ENCODE measurements around the gene WDR82. TPM values are rescaled to one million over a fixed set of nuclear protein-coding genes. Genes with fewer than 3 reads are reported as not detected.

The WDR82 gene
- total RNA-seq, 1 donor from 2014 or later: 57.4 TPM

DNA sequence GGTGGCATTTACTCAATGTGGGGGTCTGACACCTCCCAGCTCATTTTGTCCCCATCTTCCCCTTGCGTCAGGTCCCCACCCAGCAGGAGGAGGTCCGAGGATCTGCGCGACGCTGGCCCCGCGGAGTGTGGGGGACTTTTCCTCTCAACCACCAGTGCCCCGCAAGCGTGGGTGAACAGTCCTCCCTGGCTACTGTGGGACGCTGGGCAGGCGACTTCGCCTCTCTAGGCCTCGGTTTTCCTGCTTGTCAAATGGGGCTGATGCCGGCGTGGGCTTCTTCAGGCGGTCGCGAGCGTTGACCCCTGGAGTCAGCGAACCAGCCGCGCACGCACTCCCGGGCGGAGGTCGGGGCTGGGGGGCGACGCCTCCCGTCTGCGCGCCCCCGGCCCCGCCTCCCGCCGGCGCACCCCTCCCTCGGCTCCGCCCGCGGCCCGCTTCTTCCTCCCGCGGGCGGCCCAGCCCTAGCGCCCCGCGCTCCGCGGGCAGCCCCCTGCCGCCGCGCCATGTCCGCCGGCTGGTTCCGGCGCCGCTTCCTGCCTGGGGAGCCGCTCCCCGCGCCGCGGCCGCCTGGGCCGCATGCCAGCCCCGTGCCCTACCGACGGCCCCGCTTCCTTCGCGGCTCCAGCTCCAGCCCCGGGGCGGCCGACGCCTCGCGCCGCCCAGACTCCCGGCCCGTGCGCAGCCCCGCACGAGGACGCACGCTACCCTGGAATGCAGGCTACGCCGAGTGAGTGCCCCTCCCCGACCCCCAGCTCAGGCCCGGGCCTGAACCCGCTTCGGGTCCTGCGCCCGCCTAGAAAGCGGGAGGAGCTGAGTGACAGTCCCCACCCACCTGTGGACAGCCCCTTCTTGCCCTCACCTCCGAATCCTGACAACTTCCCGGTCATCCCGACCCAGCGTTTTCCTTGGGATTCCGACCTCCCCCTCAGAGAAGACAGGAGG, 32.9 kb downstream of the WDR82 start, which contains the start of gene PPM1M:
PPM1M (plus strand) TSS at position 438 of the 942 bp plus-strand sequence; CDS start at position 504, 66 bp downstream.
- peak within 1 kb of the TSS; percentile 75 for H3K27ac Mint-ChIP-seq (ENCODE audit: unreplicated experiment)
- H3K4me1 Mint-ChIP-seq (ENCODE audit: low read depth, unreplicated experiment): peaks cover 13% of the 10 kb centered on the region
- peak within 1 kb of the TSS; percentile 14 for H3K27ac ChIP-seq (ENCODE audit: low read depth, low read length)
- no peak for TF ChIP-seq EZH2 (IDR thresholded peaks at IDR 0.05; ENCODE audit: insufficient read depth, low read length)
- TF ChIP-seq, protein P1, sequence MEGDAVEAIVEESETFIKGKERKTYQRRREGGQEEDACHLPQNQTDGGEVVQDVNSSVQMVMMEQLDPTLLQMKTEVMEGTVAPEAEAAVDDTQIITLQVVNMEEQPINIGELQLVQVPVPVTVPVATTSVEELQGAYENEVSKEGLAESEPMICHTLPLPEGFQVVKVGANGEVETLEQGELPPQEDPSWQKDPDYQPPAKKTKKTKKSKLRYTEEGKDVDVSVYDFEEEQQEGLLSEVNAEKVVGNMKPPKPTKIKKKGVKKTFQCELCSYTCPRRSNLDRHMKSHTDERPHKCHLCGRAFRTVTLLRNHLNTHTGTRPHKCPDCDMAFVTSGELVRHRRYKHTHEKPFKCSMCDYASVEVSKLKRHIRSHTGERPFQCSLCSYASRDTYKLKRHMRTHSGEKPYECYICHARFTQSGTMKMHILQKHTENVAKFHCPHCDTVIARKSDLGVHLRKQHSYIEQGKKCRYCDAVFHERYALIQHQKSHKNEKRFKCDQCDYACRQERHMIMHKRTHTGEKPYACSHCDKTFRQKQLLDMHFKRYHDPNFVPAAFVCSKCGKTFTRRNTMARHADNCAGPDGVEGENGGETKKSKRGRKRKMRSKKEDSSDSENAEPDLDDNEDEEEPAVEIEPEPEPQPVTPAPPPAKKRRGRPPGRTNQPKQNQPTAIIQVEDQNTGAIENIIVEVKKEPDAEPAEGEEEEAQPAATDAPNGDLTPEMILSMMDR (IDR thresholded peaks at IDR 0.05; ENCODE audit: insufficient read depth, low read depth, low read length): no peak
- peak within 1 kb of the TSS; percentile 92 for H3K4me2 ChIP-seq (ENCODE audit: low read length)
- peaks cover 20% of the 10 kb centered on the region for H3K36me3 Mint-ChIP-seq (ENCODE audit: low read depth, unreplicated experiment)
- peak within 1 kb of the TSS; percentile 77 for H3K4me3 Mint-ChIP-seq (ENCODE audit: unreplicated experiment)
- H3K79me2 ChIP-seq (ENCODE audit: insufficient read depth, low read length): peaks cover 5% of the 10 kb centered on the region
- peak within 1 kb of the TSS; percentile 72 for H2AFZ ChIP-seq (ENCODE audit: low read depth, low read length)
- H3K9me3 Mint-ChIP-seq (ENCODE audit: unreplicated experiment): peaks cover 7% of the 10 kb centered on the region
- H3K4me1 ChIP-seq (ENCODE audit: insufficient read depth, low read length): peaks cover 24% of the 10 kb centered on the region
- H3K4me3 ChIP-seq (ENCODE audit: insufficient read depth, low read depth, low read length): peak within 1 kb of the TSS; percentile 61
- H3K36me3 ChIP-seq (ENCODE audit: insufficient read depth, low read length): peaks cover 13% of the 10 kb centered on the region
- no peaks in the 10 kb centered on the region for H3K9me3 ChIP-seq (ENCODE audit: insufficient read depth, low read depth, low read length)
- peak within 1 kb of the TSS; percentile 74 for H3K9ac ChIP-seq (ENCODE audit: low read length)
- peaks cover 33% of the 10 kb centered on the region for H4K20me1 ChIP-seq (ENCODE audit: insufficient read depth, low read length)
- FAIRE-seq: no peak
- no peaks in the 10 kb centered on the region for H3K27me3 Mint-ChIP-seq (ENCODE audit: low read depth, unreplicated experiment)
- DNase-seq (ENCODE audit: low read depth): no peak
- H3K27me3 ChIP-seq (ENCODE audit: insufficient read depth, low read length): no peaks in the 10 kb centered on the region

DNA sequence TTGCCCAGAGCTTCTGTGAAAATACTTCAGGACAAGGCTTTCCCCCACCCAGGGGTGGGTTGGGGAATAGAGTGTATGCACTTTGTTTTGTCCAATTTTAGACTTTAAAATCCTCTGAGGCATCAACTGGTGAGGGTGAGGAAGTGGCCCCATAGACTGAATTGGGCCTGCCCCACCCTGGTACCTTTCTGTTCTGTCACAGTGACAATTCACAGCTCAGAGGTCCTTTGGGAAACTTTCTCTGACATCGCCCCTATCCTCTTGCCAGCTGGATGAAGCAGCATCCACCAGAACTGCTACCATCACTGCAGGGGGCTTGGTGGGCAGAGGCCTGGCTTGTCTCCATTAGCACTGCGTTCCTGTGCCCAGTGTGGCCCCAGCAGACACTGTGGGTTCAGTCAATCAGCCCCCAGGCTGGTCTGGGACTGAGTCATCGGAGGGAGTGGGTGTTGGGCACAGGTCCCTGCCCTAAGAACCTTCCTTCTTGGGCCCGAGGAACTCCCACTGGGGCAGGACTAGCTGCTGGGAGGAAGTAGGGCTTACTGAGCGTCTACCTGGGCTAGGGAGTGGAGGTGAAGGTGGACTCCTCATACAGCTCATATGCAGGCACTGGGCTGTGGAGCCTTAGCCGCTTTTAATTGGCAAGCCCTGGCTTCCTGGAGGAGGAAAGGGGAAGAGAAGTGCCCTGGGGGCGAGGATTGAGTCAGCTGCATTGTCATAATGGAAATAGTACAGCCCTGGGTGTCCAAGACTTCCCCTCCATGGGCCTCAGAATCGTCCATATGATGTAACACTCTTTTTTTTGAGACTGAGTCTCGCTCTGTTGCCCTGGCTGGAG, 34.4 kb downstream of the WDR82 start:
- no peak for FAIRE-seq
- peak overlapping the region; percentile 92 for H3K4me2 ChIP-seq (ENCODE audit: low read length)
- Mint-ChIP-seq H3K9me3 (ENCODE audit: unreplicated experiment) (peaks cover 7% of the 10 kb centered on the region), H3K4me1 (ENCODE audit: low read depth, unreplicated experiment) (peaks cover 22% of the 10 kb centered on the region), H3K27ac (ENCODE audit: unreplicated experiment) (peak overlapping the region; percentile 53), H3K27me3 (ENCODE audit: low read depth, unreplicated experiment) (no peaks in the 10 kb centered on the region), H3K36me3 (ENCODE audit: low read depth, unreplicated experiment) (peaks cover 14% of the 10 kb centered on the region), H3K4me3 (ENCODE audit: unreplicated experiment) (peak overlapping the region; percentile 67)
- H2AFZ ChIP-seq (ENCODE audit: low read depth, low read length): no peak overlapping the region
- peaks cover 18% of the 10 kb centered on the region for H4K20me1 ChIP-seq (ENCODE audit: insufficient read depth, low read length)
- peaks cover 4% of the 10 kb centered on the region for H3K36me3 ChIP-seq (ENCODE audit: insufficient read depth, low read length)
- H3K27ac ChIP-seq (ENCODE audit: low read depth, low read length): peak overlapping the region; percentile 24
- H3K9me3 ChIP-seq (ENCODE audit: insufficient read depth, low read depth, low read length): no peaks in the 10 kb centered on the region
- H3K9ac ChIP-seq (ENCODE audit: low read length): no peak overlapping the region
- TF ChIP-seq, protein P1 (IDR thresholded peaks at IDR 0.05; ENCODE audit: insufficient read depth, low read depth, low read length): no peak
- TF ChIP-seq EZH2 (IDR thresholded peaks at IDR 0.05; ENCODE audit: insufficient read depth, low read length): no peak
- H3K27me3 ChIP-seq (ENCODE audit: insufficient read depth, low read length): no peaks in the 10 kb centered on the region
- peaks cover 11% of the 10 kb centered on the region for H3K79me2 ChIP-seq (ENCODE audit: insufficient read depth, low read length)
- H3K4me1 ChIP-seq (ENCODE audit: insufficient read depth, low read length): peaks cover 38% of the 10 kb centered on the region
- H3K4me3 ChIP-seq (ENCODE audit: insufficient read depth, low read depth, low read length): no peak overlapping the region
- no peak for DNase-seq (ENCODE audit: low read depth)
